ENCODE data around the gene CDPF1. TPM values are rescaled to one million over a fixed set of nuclear protein-coding genes. Genes with fewer than 3 reads are reported as not detected.

The CDPF1 gene, protein sequence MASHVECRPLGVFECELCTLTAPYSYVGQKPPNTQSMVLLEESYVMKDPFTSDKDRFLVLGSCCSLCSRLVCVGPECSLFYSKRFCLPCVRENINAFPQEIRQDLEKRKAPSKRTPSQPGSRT
- total RNA-seq: 10 to 100 TPM in 1 of 10 donors, 1 to 10 TPM in 9; 6.3 to 10.4 (median 7.5) TPM
- polyA plus RNA-seq: 10 to 100 TPM in 1 of 2 donors, 1 to 10 TPM in 1; 7.7 to 12.7 TPM
- long read RNA-seq, donor 1, partial matches to known transcripts: 1 of 7 reads
- long read RNA-seq, donor 1, other reads (novel, unspliced or antisense): 5 of 7 reads
- long read RNA-seq, donor 2, partial matches to known transcripts: 1 of 7 reads
- long read RNA-seq, donor 2, other reads (novel, unspliced or antisense): 1 of 7 reads
- long read RNA-seq, donor 3, transcript CDPF1-201 (4 exons, 1,875 nt): major isoform, 5 of 17 reads
- long read RNA-seq, donor 3, transcript CDPF1-205 (3 exons, 498 nt): major isoform, 5 of 17 reads
- long read RNA-seq, donor 3, partial matches to known transcripts: 2 of 17 reads
- long read RNA-seq, donor 3, other reads (novel, unspliced or antisense): 5 of 17 reads

DNA sequence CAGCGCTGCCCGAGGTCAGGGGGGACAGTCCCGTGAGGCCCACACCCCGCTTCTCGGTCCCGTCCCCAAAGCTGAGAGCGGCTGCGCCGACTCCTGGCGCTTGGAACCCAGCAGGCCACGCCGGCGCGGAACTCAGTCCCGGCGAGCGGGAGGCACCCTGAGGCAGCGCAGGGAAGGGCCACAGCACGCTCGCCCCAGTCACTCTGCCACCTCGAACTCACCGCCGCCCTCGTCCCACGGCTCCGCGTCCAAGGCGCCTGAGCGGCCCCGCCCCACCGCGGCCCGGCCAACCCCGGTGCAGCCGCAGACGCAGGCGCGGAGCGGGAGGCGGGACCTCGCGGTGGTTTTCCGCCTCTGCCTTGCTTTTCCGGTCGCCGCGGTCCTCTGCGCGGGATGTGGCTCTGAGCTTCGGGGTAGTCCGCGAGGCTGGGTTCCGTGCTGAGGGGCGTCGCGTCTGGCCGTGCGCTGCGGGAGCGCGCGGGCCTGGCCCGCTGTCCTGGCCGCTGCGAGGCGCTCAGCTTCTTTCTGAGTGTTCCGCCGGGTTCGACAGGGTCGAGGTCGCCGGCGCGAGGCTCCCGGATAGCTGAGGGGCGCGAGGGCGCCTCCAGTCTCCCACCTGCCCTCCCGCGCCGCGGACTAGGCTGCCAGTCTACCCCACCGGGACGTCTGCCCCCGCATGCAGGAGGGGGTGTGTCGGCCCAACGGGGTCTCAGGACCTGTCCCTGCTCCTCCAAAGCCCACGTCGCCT, at the start of gene CDPF1:
TSS of gene CDPF1 (minus strand) at position 259 of the 748 bp plus-strand sequence. CDS start 2,009 bp downstream, outside the sequence.
- H3K4me1 ChIP-seq: peaks cover 13 to 58% (median 43%) of the 10 kb centered on the region in 9 donors
- H3K27me3 ChIP-seq: no peaks in the 10 kb centered on the region
- peak within 1 kb of the TSS; percentile 84 to 96 (median 94) for H3K27ac ChIP-seq
- peak within 1 kb of the TSS; percentile 48 to 93 (median 81) for H3K4me3 ChIP-seq
- peak; percentile 92 to 97 (median 94) for ATAC-seq
- TF ChIP-seq, protein P1, sequence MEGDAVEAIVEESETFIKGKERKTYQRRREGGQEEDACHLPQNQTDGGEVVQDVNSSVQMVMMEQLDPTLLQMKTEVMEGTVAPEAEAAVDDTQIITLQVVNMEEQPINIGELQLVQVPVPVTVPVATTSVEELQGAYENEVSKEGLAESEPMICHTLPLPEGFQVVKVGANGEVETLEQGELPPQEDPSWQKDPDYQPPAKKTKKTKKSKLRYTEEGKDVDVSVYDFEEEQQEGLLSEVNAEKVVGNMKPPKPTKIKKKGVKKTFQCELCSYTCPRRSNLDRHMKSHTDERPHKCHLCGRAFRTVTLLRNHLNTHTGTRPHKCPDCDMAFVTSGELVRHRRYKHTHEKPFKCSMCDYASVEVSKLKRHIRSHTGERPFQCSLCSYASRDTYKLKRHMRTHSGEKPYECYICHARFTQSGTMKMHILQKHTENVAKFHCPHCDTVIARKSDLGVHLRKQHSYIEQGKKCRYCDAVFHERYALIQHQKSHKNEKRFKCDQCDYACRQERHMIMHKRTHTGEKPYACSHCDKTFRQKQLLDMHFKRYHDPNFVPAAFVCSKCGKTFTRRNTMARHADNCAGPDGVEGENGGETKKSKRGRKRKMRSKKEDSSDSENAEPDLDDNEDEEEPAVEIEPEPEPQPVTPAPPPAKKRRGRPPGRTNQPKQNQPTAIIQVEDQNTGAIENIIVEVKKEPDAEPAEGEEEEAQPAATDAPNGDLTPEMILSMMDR (IDR thresholded peaks at IDR 0.05): no peak
- peak; percentile 93 to 94 for DNase-seq
- 0 to 1% methylated on average over 81 to 89 of the region's 89 CpGs for WGBS, 2 donors
- peaks cover 0 to 13% (median 0%) of the 10 kb centered on the region in 9 donors for H3K36me3 ChIP-seq
- intact Hi-C loops (cut with DNase I): loop anchor here in 4 of 10 donors (2.0 to 10.0 kb wide), 3 partner anchors 17 to 125 kb away; partner anchors contain the start of gene GTSE1 (in 2 of the 4)
- H3K9me3 ChIP-seq: no peaks in the 10 kb centered on the region

DNA sequence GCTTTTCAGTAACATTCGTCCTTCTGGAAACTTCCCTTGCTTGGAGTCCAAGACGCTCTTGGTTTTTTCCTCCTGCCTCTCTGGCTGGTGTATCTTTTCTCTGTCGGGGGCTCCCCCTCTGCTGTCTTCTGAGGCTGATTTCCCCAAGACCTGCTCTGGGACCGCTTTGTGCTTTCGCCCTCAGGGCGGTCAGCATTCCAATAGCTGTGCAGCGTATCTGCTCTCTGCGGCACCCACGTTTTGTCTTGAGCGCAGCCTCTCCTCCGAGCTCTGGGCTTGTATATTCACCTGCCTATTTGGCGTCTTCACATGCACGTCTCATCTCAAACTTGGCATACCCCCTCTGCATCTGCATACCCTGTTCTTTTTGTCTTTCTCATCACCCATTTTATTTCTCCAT, 49.0 kb upstream of the CDPF1 start:
- DNase-seq: no peak
- no peaks in the 10 kb centered on the region for H3K27me3 ChIP-seq
- intact Hi-C loops (cut with DNase I): loop anchor here in 4 of 10 donors (5.0 kb wide), 5 partner anchors 47 to 287 kb away; partner anchors contain the start of gene CDPF1 (in 2 of the 4)
- ATAC-seq: no peak
- TF ChIP-seq, protein P1 (IDR thresholded peaks at IDR 0.05): no peak
- H3K36me3 ChIP-seq: peaks cover 0 to 3% (median 0%) of the 10 kb centered on the region in 9 donors
- H3K27ac ChIP-seq: no peak overlapping the region
- no peaks in the 10 kb centered on the region for H3K9me3 ChIP-seq
- peaks cover 11 to 34% (median 18%) of the 10 kb centered on the region in 9 donors for H3K4me1 ChIP-seq
- H3K4me3 ChIP-seq: peak overlapping the region in 2 of 10 donors; percentile 11 to 24
- 78 to 79% methylated on average over 13 of the region's 13 CpGs for WGBS, 2 donors

DNA sequence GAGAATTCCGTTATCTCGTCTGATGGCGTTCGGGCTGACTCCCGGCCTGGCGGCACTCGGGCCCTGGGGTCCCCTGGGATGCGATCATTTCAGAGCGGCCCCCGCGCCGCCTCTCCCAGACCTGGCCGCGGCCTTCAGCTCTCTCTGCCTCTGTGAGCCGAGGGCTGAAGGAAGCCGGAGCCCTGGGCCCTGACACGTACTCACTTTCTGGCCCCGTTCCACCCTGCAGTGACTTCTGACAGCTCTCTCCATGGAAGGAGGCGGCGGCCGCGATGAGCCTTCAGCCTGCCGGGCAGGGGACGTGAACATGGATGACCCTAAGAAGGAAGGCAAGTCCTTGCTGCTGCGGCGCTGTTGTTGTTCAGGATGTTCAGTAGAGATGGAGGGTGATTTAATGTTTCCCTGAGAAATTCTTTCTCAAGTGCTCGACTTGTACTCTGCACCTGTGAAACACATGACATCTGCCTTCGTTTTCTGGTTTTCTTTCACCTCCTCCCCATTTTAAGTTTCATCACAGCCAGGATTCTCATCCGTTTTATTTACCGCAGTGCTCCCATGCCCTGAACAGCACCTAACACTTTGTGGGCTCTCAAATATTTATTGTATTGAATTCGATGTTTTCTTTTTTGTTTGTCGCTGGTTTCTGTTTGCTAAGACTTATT, 47.2 kb upstream of the CDPF1 start:
- TF ChIP-seq, protein P1 (IDR thresholded peaks at IDR 0.05): no peak
- peaks cover 0 to under 1% (median 0%) of the 10 kb centered on the region in 11 donors for H3K9me3 ChIP-seq
- WGBS, 2 donors: 6% methylated on average over 32 of the region's 32 CpGs
- H3K4me3 ChIP-seq: peak overlapping the region; percentile 32 to 76 (median 63)
- intact Hi-C loops (cut with DNase I): loop anchor here in 4 of 10 donors (5.0 kb wide), 5 partner anchors 45 to 285 kb away; partner anchors contain the start of gene CDPF1 (in 2 of the 4)
- no peak for DNase-seq
- peak overlapping the region in 2 of 10 donors; percentile 35 to 96 for H3K27ac ChIP-seq
- peaks cover 11 to 45% (median 18%) of the 10 kb centered on the region in 9 donors for H3K4me1 ChIP-seq
- peaks cover 0 to 19% (median 12%) of the 10 kb centered on the region in 9 donors for H3K36me3 ChIP-seq
- peak in 2 of 8 donors; percentile 3 to 15 for ATAC-seq
- no peaks in the 10 kb centered on the region for H3K27me3 ChIP-seq

Measured in heart right ventricle (tissue), 16 donors.